ENCODE results near the gene TMPRSS9.
A peak's percentile ranks its signal among the peaks of the same experiment; 100 is the strongest.

The TMPRSS9 gene

DNA sequence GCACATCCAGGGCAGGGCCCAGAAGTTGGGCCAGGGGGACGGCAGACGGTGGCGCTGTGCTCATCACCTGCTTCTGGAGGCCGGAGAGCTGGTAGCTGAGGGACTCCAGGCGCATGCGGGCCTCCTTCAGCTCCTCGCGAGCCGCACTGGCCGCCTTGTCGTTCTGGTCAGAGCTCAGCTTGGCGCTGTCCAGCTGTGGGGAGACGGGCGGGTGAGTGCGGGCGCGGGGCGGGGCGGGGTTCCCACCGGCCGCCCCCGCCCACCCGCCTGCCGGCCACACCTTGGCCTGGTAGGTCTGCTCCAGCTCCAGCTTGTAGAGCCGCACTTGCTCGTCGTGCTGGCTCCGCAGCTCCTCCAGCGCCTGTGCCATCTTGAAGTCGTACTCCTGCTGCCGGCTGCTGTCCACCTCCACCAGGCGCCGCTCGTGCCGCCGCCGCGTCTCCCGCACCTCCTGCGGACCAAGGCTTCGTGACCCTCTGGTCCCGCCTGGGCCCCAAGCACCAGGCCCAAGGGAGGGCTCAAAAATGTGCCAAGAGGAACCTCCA, 74.7 kb downstream of the TMPRSS9 start:
- DNase-seq (ENCODE audit: low spot score) (no peak), FAIRE-seq (no peak)

DNA sequence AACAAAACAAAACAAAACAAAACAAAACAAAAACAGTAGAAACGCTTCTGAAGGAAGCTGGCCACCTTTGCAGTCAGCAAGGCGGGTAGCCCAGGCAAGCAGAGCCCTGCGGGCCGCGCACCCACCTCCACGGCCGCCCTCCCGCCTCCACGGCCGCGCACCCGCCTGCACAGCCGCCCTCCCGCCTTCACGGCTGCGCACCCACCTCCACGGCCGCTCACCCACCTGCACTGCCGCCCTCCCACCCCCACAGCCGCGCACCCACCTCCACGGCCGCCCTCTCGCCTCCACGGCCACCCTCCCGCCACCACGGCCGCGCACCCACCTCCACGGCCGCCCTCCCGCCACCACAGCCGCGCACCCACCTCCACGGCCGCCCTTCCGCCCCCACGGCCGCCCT, 76.3 kb downstream of the TMPRSS9 start:
- no peak for FAIRE-seq

DNA sequence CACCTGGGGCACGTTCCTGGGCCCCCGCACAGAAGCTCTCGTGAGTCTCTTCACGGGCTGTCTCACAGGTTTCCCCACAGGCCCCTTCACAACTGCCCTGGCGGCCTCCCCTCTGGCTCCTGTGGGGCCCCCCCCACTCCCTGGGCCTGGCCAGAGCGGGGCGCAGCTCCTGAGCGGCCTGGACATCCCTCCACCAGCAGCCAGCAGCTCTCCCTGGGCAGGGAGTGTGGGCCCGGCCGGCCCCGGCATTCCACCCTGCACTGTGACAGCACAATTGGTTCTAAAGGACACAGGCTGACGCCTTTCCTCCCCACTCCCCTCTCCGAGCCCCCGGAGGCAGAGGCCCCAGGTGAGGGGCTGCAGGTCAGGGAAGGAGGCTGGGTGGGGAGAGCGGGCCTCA, 76.9 kb downstream of the TMPRSS9 start:
- FAIRE-seq, result no peak

More for the DNA sequence above, 76.3 kb downstream of the TMPRSS9 start:
- no peak for DNase-seq (ENCODE audit: low spot score)

DNA sequence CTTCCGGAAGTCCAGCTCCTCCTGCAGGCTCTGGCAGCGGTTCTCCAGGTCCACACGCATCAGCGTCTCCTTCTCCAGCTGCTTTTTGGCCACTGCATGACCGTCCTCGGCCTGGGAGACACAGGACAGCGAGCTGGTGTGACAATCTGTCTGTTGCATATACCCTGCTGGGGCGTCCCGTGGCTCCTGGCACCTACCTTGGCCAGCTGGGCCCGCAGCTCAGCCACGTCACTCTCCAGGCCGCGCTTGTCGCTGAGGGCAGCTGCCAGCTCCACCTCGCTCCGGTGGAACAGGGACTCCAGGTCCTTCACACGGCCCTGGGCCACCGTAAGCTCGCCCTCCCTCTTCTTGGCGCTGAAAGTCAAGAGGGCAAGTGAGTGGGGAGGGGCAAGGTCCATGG, 78.1 kb downstream of the TMPRSS9 start:
- DNase-seq (ENCODE audit: low spot score) (no peak), FAIRE-seq (no peak)

More for the DNA sequence above, 76.9 kb downstream of the TMPRSS9 start:
- no peak for DNase-seq (ENCODE audit: low spot score)

DNA sequence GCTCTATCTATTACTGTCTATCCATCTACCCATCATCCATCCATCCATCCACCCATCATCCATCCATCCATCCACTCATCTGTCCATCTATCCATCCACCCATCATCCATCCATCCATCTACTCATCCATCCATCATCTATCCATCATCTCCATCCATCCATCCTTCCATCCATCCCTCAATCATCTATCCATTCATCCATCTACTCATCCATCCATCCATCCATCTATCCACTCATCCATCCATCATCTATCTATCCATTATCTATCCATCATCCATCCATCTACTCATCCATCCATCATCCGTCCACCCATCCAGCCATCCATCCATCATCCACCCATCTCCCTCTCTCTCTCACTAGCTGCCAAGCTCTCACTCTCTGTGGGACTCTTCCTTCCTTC, 80.5 kb downstream of the TMPRSS9 start:
- DNase-seq (ENCODE audit: low spot score), result no peak
- no peak for FAIRE-seq

DNA sequence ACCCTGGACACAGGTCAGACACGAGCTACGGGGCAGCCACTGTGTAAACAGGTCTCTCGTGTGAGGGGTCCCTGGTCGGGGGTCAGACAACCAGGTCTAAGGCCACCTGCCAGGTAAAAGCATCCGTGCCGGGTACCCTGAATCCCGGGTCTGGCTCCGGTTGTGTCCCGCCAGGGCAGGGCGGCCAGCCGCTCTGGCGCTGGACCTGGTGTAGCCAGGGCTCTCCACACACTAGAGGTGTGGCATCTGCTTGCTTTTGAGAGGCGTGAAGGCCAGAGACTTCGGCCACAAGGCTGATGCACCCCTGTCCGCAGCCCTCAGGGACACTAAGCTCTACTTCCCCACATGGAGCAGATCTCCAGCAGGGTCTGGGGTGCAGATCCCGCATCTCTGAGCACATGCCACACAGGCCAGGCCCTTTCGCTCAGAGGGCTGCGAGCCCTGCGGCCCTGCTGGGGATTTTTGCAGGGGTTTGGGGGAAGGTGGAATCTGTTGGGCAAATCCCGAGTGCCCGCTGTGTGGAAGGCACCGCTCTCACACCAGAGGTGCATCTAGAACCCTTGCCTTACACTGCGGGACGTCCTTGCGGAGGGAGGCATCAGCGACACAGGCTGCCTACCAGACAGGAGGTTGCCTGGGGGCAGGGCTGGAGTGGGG, 81.2 kb downstream of the TMPRSS9 start:
- DNase-seq (ENCODE audit: low spot score) (no peak), FAIRE-seq (no peak)

DNA sequence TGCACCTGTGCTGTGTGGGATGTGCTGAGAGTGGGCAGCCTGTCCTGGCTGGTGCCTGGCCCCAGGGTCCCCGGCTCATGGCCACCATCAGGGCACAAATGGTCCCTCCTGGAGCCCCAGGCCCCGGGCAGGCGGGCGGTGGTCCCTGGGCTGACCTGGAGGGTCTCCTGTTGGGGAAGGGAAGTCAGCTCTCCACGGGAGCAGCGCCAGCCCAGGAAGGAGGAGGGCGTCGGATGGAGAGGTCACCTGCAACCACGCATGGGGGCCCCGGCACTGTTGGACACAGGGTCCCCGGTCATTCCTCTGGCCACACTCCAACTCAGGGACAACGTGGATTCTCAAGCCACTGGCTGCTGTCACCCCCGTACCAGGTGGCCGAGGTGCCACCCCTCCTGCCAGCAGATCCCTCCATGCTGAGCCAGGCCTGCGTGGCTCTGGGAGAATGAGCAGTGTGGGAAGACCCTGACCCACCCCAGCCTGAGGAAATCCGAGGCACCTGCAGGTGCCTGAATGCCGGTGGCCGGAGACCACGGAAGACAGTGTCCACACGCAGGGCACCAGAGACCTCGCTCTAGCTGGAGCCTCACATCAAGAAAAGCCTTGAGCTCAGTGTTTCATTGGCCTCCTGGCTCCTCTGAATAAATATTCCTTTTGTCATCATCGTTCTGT, 83.2 kb downstream of the TMPRSS9 start:
- FAIRE-seq (no peak), DNase-seq (ENCODE audit: low spot score) (no peak)

DNA sequence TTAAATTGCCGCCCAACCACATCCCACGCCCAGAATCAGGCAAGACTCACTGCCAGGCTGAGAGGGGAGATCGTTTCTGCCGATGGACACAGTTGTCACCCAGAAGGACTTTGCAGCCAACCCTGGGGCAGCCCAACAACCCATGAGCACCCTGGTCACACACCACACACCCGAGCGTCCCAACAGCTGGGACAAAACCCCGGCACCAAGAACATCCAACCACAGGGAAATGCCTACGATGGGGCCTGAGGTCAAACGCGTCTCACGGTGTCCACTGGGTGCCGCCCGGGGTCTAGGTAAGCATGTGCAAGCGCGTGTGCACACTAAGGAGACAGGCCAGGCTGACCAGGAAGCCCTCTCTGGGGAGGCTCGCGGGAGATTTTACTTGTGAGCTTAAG, 83.7 kb downstream of the TMPRSS9 start:
- no peak for FAIRE-seq

DNA sequence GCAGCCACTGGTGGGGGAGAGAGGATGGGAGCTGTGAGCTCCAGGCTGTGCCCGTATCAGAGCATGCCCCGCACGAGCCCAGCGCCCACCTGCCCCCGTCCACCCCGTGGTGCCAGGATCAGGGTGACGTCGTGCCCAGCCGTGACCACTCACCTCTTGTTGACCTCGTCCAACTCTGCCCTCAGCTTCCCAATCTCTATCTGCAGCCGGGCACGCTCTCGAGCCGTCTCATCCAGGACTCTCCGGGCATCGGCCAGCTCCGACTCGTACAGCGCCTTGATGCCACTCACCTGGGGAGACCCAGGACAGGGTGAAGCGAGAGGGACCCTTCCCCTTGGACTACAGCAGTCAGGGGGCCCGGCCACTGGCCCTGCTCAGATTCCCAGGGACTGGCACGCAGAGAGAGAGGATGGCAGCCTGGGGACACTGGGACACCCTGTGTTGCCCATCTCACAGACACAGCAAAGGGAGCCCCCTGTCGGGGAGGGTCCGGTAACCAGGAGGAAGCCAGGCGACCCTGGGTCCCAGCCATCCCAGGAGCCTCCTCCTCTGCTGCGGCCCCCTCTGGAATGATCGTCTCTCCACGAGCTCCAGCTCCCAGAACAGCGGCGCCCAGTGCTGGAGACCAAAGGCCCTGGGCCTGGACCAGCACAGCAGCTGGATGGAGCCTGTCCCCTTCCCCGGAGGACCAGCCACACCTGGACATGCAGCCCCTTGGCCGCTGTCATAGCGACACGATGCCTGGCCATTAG, 84.4 kb downstream of the TMPRSS9 start:
- FAIRE-seq, result no peak

More for the DNA sequence above, 83.7 kb downstream of the TMPRSS9 start:
- no peak for DNase-seq (ENCODE audit: low spot score)

DNA sequence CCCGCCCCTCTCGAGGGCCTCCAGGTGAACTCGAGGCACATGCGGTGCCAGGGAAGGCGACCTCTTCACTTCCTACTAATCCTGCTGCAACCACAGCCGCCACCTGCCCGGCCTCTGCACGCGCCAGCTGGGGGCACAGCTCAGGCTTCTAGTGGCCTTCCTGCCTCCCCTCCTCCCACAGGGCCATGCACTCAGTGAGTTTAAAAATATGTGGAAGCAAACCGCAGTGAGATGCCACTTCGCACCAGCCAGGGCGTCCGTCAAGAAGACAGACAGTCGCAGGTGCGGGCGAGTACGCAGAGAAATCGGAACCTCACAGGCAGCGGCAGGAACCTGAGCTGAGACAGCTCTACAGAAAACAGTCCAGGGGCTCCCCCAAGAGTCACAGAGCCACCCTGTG, 86.3 kb downstream of the TMPRSS9 start:
- FAIRE-seq, result no peak
- no peak for DNase-seq (ENCODE audit: low spot score)

More for the DNA sequence above, 84.4 kb downstream of the TMPRSS9 start:
- no peak for DNase-seq (ENCODE audit: low spot score)

DNA sequence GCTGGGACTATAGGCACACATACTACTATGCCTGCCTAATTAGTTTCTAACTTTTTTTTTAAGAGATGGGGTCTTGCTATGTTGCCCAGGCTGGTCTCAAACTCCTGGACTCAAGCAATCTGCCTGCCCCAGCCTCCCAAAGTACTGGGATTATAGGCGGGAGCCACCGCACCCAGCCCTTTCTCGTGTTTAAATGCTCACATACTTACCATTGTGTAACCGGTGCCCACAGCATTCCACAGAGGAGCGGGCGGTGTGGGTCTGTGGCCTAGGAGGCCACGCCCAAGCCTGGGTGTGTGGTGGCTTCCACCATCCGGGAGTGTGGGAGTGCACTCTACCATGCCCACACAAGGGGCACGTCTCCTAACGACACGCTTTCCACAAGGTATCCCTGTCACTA, 89.0 kb downstream of the TMPRSS9 start:
- DNase-seq (ENCODE audit: low spot score), result peak; percentile 4
- no peak for FAIRE-seq

DNA sequence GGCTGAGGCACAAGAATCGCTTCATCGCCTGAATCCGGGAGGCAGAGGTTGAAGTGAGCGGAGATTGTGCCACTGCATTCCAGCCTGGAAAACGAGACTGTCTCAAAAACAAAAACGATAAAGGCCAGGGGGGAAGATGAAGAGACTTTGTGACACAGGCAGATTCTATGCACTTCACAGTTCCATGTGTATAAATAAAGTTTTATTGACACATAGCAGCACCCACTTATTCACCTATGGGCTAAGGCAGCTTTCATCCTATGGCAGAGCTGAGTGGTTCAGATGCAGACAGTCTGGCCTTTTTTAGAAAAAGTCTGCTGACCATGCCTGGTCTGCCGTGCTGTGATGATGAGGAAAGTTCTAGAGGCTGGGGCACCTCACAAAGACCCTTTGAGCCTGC, 91.1 kb downstream of the TMPRSS9 start:
- DNase-seq (ENCODE audit: low spot score) (no peak), FAIRE-seq (no peak)

DNA sequence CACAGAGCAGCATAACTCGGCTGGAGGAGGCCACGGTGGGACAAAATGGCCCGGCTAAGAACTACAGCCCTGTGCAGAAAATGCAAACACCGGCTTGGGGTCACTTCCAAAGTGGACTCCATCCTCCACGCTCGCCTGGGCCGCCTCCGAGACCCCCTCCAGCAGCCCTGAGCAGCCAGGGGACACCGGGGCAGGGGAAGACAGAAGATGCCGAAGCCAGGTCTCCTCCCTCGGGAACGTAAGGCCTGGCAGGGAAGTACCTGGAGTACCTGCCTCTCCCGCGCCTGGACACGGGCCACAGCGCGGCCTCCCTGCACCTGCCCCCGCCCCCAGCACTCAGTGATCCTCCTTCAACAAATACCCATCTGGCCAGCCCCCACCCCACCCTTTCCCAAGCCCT, 91.7 kb downstream of the TMPRSS9 start:
- DNase-seq (ENCODE audit: low spot score) (no peak), FAIRE-seq (no peak)

DNA sequence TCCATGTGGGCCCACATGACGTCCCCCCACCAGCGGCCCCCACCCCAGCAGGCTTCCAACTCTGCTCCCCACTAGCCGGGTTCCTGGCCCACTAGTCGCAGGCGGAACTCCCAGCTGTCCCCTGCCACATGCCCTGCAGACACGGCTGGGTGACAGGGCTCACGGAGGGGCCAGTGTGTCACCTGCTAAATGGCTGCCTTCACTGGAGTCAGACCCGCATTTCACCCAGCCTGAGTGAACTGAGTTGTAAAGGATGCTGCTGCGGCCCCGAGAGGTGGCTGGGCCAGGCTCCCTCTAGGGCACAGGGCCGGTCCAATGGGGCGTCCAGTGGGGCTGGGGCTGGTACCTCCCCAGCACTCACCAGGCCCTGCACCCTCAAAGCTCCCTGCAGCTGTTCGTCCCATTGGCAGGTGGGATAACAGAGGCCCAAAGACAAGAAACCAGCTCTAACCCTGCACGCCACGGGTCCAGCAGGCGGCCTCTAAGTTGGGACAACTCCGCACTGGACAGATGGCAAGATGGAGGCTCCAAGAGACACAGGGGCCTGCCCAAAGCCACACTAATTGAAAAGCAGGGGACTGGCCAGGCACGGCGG, 93.5 kb downstream of the TMPRSS9 start:
- DNase-seq (ENCODE audit: low spot score) (no peak), FAIRE-seq (no peak)

DNA sequence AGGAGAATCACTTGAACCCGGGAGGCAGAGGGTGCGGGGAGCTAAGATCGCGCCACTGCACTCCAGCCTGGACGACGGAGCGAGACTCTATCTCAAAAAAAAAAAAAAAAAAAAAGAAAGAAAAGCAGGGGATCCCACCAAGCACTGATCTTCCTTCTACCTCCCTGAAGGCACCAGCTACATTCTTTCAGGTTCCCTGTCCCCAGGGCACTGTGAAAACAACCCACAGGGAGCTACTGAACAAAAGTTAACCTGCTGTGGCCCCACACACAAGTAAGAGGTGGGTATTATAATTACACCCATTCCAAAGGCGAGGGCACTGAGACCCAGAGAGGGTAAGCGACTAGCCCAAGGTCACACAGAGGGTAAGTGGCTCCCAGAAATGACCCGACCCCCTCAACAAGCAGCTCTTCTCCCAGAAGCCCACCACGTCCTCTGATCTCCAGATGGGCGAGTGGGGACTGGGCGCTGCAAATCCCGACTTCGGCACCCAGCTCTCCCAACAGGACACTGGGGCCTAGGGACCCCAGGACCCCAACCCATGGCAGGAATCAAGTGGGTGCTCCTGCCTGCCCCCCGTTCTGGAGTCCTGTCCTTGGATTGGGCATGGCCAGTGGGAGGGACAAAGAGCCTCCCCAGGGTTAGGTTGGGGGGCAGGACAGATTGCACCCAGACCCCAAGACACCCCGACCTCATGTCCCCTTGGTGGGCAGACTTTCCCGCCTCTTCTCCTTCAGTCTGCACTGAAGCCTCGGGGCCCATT, 94.3 kb downstream of the TMPRSS9 start:
- no peak for FAIRE-seq
- DNase-seq (ENCODE audit: low spot score), result no peak

DNA sequence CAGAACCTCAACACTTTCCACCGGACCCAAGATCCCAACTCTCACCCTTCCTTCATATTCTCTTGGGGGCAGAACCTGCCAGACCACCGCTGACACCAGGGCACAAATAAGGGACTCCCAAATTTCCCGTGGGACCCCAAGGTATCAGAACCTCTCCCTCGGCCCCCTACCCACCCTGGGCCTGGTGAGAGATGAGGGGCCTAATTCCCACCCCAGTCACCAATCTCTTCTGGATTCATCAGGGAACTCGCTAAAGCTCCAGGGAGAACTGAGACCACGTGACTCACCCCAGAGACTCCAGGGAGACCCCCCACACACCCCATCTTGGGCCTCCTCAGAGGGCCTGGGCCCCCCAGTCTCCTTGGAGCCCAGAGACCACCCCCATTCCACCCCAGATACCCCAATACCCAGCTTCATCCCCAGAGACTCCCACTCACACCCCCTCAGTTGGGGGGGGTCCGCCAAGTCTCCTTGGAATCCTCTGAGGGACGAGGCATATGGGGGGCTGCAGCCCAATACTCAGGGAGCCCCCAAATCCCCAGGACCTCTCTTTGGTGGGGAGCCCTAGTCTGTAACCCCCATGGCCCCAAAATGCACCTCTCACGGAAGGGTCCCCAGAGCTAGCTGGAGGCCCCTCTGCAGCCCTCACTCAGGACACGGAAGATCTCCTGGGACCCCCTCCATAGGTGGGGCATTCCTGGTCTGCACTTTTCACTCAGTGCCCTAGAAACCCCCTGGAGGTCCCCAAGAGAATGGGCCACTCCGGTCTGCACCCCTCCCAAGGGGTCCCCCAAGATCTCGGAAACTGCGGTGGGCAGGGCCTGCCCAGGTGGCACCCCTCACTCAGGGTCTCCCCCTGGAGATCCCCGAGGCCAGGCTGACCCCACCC, 95.1 kb downstream of the TMPRSS9 start:
- no peak for FAIRE-seq
- DNase-seq (ENCODE audit: low spot score), result no peak

DNA sequence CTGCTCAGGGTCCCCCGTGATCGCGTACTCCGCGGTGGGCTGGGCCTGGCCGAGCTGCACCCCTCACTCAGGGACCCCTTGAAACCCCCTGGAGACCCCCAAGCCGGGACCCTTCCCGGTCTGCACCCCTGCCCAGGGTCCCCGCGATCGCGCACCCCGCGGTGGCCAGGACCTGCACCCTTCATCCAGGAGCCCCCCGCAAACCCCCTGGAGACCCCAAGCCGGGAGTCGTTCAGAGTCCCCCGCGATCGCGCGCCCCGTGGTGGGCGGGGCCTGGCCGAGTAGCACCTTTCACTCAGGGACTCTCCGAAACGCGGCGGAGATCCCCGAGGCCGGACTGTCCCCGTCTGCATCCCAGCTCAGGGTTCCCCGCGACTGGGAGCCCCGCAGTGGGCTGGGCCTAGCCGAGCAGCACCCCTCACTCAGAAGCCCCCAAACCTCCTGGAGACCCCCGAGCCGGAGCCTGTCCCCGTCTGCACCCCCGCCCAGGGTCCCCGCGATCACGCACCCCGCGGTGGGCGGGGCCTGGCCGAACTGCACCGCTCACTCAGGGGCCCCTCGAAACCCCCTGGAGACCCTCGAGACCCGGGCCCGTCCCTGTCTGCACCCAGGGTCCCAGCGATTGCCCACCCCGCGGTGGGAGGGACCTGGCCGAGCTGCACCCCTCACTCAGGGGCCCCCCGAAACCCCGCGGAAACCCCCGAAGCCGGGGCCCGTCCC, 95.9 kb downstream of the TMPRSS9 start:
- no peak for FAIRE-seq
- DNase-seq (ENCODE audit: low spot score), result no peak

DNA sequence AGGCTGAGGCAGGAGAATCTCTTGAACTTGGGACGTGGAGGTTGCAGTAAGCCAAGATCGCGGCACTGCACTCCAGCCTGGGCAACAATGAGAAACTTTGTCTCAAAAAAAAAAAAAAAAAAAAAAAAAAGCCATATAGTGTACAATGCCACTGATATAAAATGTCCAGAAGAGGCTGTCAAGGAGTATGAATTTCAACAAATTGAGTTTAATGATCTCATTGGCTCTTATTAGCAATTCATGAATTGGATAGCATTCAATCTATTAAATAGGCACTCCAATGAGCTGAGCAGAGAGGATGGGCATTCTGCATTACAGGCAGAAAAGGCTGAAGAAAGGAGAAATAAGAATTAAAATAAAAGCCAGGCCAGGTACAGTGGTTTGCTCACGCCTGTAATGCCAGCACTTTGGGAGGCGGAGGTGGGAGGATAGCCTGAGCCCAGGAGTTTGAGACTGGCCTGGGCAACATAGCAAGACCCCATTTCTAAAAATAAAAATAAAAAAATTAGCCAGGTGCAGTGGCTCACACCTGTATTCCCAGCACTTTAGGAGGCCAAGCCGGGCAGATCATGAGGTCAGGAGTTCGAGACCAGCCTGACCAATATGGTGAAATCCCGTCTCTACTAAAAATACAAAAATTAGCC, 97.5 kb downstream of the TMPRSS9 start:
- DNase-seq (ENCODE audit: low spot score) (no peak), FAIRE-seq (no peak)

DNA sequence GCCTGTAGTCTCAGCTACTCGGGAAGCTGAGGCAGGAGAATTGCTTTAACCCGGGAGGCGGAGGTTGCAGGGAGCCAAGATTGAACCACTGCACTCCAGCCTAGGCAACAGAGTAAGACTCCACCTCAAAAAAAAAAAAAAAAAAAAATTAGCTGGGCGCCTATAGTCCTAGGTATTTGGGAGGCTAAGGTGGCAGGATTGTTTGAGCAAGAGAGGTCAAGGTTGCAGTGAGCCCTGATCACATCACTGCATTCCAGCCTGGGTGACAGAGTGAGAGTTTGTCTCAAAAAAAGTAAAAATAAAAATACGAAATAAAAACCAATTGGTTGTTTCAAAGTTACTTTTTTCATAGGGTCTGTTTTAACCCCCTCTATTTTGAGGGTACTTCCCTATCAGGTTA, 98.0 kb downstream of the TMPRSS9 start:
- no peak for FAIRE-seq
- DNase-seq (ENCODE audit: low spot score), result no peak
